HG02588 (cell line): Measurements from ENCODE around the gene INO80.

Experiments used
- ATAC-seq: cut with Tn5 transposase; IDR thresholded peaks from one replicate; pipeline ENCODE4 v1.9.1; 2021; ENCODE audit warnings: mild to moderate bottlenecking, moderate library complexity; ENCODE audit not compliant: unreplicated experiment

The INO80 gene

GRCh38 chr15:40931300-40932142 lies 184.6 kb downstream of the INO80 start:
- no peak for ATAC-seq

GRCh38 chr15:40930430-40931299 lies 185.4 kb downstream of the INO80 start:
- ATAC-seq: no peak

GRCh38 chr15:40929660-40930429 lies 186.2 kb downstream of the INO80 start:
- no peak for ATAC-seq
